A549 (cell line): ENCODE data around the gene ARRDC2. TPM values are rescaled to one million over a fixed set of nuclear protein-coding genes. Genes with fewer than 3 reads are reported as not detected.

Experiments
- ATAC-seq, 2 experiments: fragments of 200-7000 bp in 1 of 2; fragments of >200 bp in 1 of 2; cut with Nextera tagmentation in 1 of 2; cut with Tn5 transposase in 1 of 2; 3 replicates each; pipeline versions ENCODE4 v1.8.0 to v1.9.1; 2018 to 2020; ENCODE audit warnings: mild to moderate bottlenecking in 1 of 2, moderate library complexity in 1 of 2
- CTCF ChIA-PET: fragments of 300-600 bp; sonication (Branson Sonifier 250); formaldehyde crosslinking; extraction: SDS; loops from one replicate; lab custom pipeline; 2021; ENCODE audit warnings: antibody characterized with exemption, inconsistent platforms; lab: Yijun Ruan, JAX
- POLR2A ChIA-PET: fragments of 350-600 bp; formaldehyde crosslinking; extraction: SDS; loops from one replicate; lab custom pipeline; 2021; ENCODE audit warnings: antibody characterized with exemption, inconsistent platforms; lab: Yijun Ruan, JAX
- DNase-seq, 2 experiments: peaks; one replicate each; pipeline versions ENCODE4 v3.0.0 to v3.0.0-alpha.2; 2011 to 2016; ENCODE audit warnings: low read depth in 1 of 2, low spot score in 1 of 2
- FAIRE-seq: peaks from 2 replicates; lab custom pipeline; 2011; peaks lifted over from hg19 to GRCh38; lab: Jason Lieb, UNC
- H3K27ac ChIP-seq, 2 experiments: fragments of >200 bp; sonication (Bioruptor Twin); formaldehyde crosslinking; 3 replicates each; pipeline ENCODE4 v1.5.1; 2016 to 2017
- H3K4me1 ChIP-seq: fragments of >200 bp; sonication (Bioruptor Twin); formaldehyde crosslinking; 3 replicates; pipeline ENCODE4 v1.6.1; 2016
- H3K4me2 ChIP-seq: fragments of >200 bp; sonication (Bioruptor Twin); formaldehyde crosslinking; 3 replicates; pipeline ENCODE4 v1.6.1; 2016
- H3K4me3 ChIP-seq: fragments of >200 bp; sonication (Bioruptor Twin); formaldehyde crosslinking; 3 replicates; pipeline ENCODE4 v1.5.1; 2016
- H3K9me3 ChIP-seq: fragments of >200 bp; sonication (Bioruptor Twin); formaldehyde crosslinking; 3 replicates; pipeline ENCODE4 v1.6.1; 2016
- BCL3 ChIP-seq: fragments of >200 bp; sonication (Bioruptor Twin); formaldehyde crosslinking; IDR thresholded peaks from 3 replicates; pipeline ENCODE4 v1.6.1; 2016
- CBX2 ChIP-seq: fragments of 200-600 bp; sonication (generic); IDR thresholded peaks from 2 replicates; pipeline ENCODE4 v1.6.1; 2016; ENCODE audit warnings: low read depth, mild to moderate bottlenecking, borderline replicate concordance
- CBX8 ChIP-seq: fragments of 200-600 bp; sonication (generic); IDR thresholded peaks from 2 replicates; pipeline ENCODE4 v1.6.1; 2016
- CEBPB ChIP-seq, 2 experiments: fragments of >200 bp in 1 of 2; sonication (Bioruptor Twin) in 1 of 2; formaldehyde crosslinking in 1 of 2; IDR thresholded peaks; 2 replicates each; pipeline ENCODE4 v1.6.1; 2012 to 2016
- CHD4 ChIP-seq: fragments of 200-600 bp; sonication (generic); IDR thresholded peaks from 2 replicates; pipeline ENCODE4 v1.6.1; 2016; ENCODE audit warnings: antibody characterized with exemption, mild to moderate bottlenecking, borderline replicate concordance
- ELK1 ChIP-seq: fragments of 150-350 bp; IDR thresholded peaks from 2 replicates; pipeline ENCODE4 v1.6.1; 2014; ENCODE audit warnings: low read depth, mild to moderate bottlenecking, low read length
- EP300 ChIP-seq, 2 experiments: fragments of >200 bp; sonication (Bioruptor Twin); formaldehyde crosslinking; IDR thresholded peaks; 2 replicates in 1 of 2; 3 replicates in 1 of 2; pipeline ENCODE4 v1.6.1; 2016 to 2017
- FOSB ChIP-seq: fragments of 250-450 bp; sonication (Bioruptor Pico); IDR thresholded peaks from 2 replicates; pipeline ENCODE4 v1.5.0; 2020; ENCODE audit warnings: mild to moderate bottlenecking, moderate library complexity
- FOSL2 ChIP-seq, 2 experiments: fragments of 450-650 bp in 1 of 2; fragments of >200 bp in 1 of 2; sonication (Bioruptor Twin) in 1 of 2; formaldehyde crosslinking; IDR thresholded peaks; 2 replicates each; pipeline versions ENCODE4 v1.5.0 to v1.6.1; 2016 to 2020; ENCODE audit warnings: mild to moderate bottlenecking in 1 of 2, moderate library complexity in 1 of 2
- GATA3 ChIP-seq: IDR thresholded peaks from 2 replicates; pipeline ENCODE4 v1.6.1; 2012; ENCODE audit warnings: borderline replicate concordance
- HEYL ChIP-seq: fragments of 250-450 bp; sonication (Bioruptor Pico); IDR thresholded peaks from 2 replicates; pipeline ENCODE4 v1.8.0; 2021; ENCODE audit warnings: mild to moderate bottlenecking, moderate library complexity
- HOXB13 ChIP-seq: fragments of 250-450 bp; sonication (Bioruptor Pico); IDR thresholded peaks from 2 replicates; pipeline ENCODE4 v1.5.0; 2020; ENCODE audit warnings: low read depth, mild to moderate bottlenecking, moderate library complexity
- HOXB5 ChIP-seq: fragments of 250-450 bp; sonication (Bioruptor Pico); IDR thresholded peaks from 2 replicates; pipeline ENCODE4 v1.5.0; 2020; ENCODE audit warnings: mild to moderate bottlenecking, moderate library complexity
- JUN ChIP-seq, 2 experiments: fragments of >200 bp; sonication (Bioruptor Twin); formaldehyde crosslinking; IDR thresholded peaks; 2 replicates in 1 of 2; 3 replicates in 1 of 2; pipeline ENCODE4 v1.6.1; 2016 to 2017
- KDM1A ChIP-seq: fragments of 200-600 bp; sonication (generic); IDR thresholded peaks from 2 replicates; pipeline ENCODE4 v1.6.1; 2016; ENCODE audit warnings: low read depth, mild to moderate bottlenecking
- MAFK ChIP-seq: fragments of 450-650 bp; IDR thresholded peaks from 2 replicates; pipeline ENCODE4 v1.6.1; 2014; ENCODE audit not compliant: partially characterized antibody
- MAX ChIP-seq: IDR thresholded peaks from 2 replicates; pipeline ENCODE4 v1.6.1; 2012
- MYC ChIP-seq: IDR thresholded peaks from 2 replicates; pipeline ENCODE4 v1.6.1; 2012; ENCODE audit warnings: mild to moderate bottlenecking, inconsistent platforms, low read length, improper control_type of control experiment, borderline replicate concordance
- NFE2L2 ChIP-seq: fragments of 150-350 bp; conservative IDR thresholded peaks from 2 replicates; pipeline ENCODE4 v1.6.1; 2014; ENCODE audit warnings: low read length
- PHF8 ChIP-seq: fragments of 200-600 bp; sonication (generic); IDR thresholded peaks from 2 replicates; pipeline ENCODE4 v1.6.1; 2016; ENCODE audit warnings: low read depth, mild to moderate bottlenecking, antibody characterized with exemption, moderate library complexity, borderline replicate concordance
- RARB ChIP-seq: fragments of 250-450 bp; sonication (Bioruptor Pico); IDR thresholded peaks from 2 replicates; pipeline ENCODE4 v1.8.0; 2021; ENCODE audit warnings: mild to moderate bottlenecking, moderate library complexity
- RFX5 ChIP-seq: fragments of 450-650 bp; IDR thresholded peaks from 2 replicates; pipeline ENCODE4 v1.7.1; 2014; ENCODE audit warnings: antibody characterized with exemption, mild to moderate bottlenecking, moderate library complexity
- SREBF2 ChIP-seq: fragments of 450-650 bp; IDR thresholded peaks from 2 replicates; pipeline ENCODE4 v1.6.1; 2014; ENCODE audit warnings: mild to moderate bottlenecking, moderate library complexity
- ZFP36 ChIP-seq: fragments of 450-650 bp; IDR thresholded peaks from 2 replicates; pipeline ENCODE4 v1.6.1; 2014; ENCODE audit warnings: borderline replicate concordance; ENCODE audit not compliant: partially characterized antibody
- ZSCAN20 ChIP-seq: fragments of 250-450 bp; sonication (Bioruptor Pico); IDR thresholded peaks from 2 replicates; pipeline ENCODE4 v1.8.0; 2022; ENCODE audit warnings: mild to moderate bottlenecking, moderate library complexity
- WGBS: methylation state at CpG from one replicate; pipeline ENCODE4 v1.1.6; 2017; ENCODE audit errors: missing lambda C conversion rate; 5-methylcytosine and 5-hydroxymethylcytosine counted together
- polyA plus RNA-seq, 4 experiments: library from polyadenylated mRNA; depleted of rRNA in 3 of 4; stranded (reverse); fragments of >200 nt; fragmentation: RNase III in 1 of 4; extraction: RNeasy Plus Mini Kit Qiagen cat#74134 plus additional on column Dnase treatment in 1 of 4; gene quantifications; 2 replicates in 3 of 4; 3 replicates in 1 of 4; pipeline ENCODE4 v1.2.3, GENCODE V29; 2011 to 2017
- TF ChIP-seq, protein P1 (sequence below): fragments of >200 bp; sonication (Bioruptor Twin); formaldehyde crosslinking; IDR thresholded peaks from 3 replicates; pipeline ENCODE4 v1.5.1; 2016
- TF ChIP-seq, protein P2 (sequence below): fragments of 250-450 bp; sonication (Bioruptor Pico); IDR thresholded peaks from 2 replicates; pipeline ENCODE4 v1.5.0; 2020; ENCODE audit warnings: low read depth, mild to moderate bottlenecking, moderate library complexity
- TF ChIP-seq, protein P3 (sequence below): IDR thresholded peaks from 2 replicates; pipeline ENCODE4 v1.6.1; 2012

Gene ARRDC2
- polyA plus RNA-seq, 2 of the 4 experiments (the other 2 are of a cell fraction): 14.5 to 14.8 TPM

GRCh38 chr19:17972230-17972629 is 35.7 kb upstream of the ARRDC2 start:
- Histone ChIP-seq H3K27ac (no peak overlapping the region), H3K9me3 (no peaks in the 10 kb centered on the region), H3K4me2 (no peak overlapping the region), H3K4me3 (no peak overlapping the region), H3K4me1 (no peaks in the 10 kb centered on the region; the same call in 2 of the 3 replicates)
- DNase-seq (no peak), ATAC-seq (no peak), FAIRE-seq (no peak)
- TF ChIP-seq SREBF2: no peak
- TF ChIP-seq CEBPB (IDR thresholded peaks at IDR 0.05): no peak
- no peak for TF ChIP-seq JUN (IDR thresholded peaks at IDR 0.05)
- no peak for TF ChIP-seq HOXB5 (CRISPR knock-in tag)
- TF ChIP-seq HOXB13 (CRISPR knock-in tag): no peak
- TF ChIP-seq MAX: no peak
- TF ChIP-seq CHD4: no peak
- no peak for TF ChIP-seq NFE2L2
- no peak for TF ChIP-seq CBX8
- no peak for TF ChIP-seq GATA3
- no peak for TF ChIP-seq ZFP36
- TF ChIP-seq EP300 (IDR thresholded peaks at IDR 0.05): no peak
- TF ChIP-seq, protein P1, sequence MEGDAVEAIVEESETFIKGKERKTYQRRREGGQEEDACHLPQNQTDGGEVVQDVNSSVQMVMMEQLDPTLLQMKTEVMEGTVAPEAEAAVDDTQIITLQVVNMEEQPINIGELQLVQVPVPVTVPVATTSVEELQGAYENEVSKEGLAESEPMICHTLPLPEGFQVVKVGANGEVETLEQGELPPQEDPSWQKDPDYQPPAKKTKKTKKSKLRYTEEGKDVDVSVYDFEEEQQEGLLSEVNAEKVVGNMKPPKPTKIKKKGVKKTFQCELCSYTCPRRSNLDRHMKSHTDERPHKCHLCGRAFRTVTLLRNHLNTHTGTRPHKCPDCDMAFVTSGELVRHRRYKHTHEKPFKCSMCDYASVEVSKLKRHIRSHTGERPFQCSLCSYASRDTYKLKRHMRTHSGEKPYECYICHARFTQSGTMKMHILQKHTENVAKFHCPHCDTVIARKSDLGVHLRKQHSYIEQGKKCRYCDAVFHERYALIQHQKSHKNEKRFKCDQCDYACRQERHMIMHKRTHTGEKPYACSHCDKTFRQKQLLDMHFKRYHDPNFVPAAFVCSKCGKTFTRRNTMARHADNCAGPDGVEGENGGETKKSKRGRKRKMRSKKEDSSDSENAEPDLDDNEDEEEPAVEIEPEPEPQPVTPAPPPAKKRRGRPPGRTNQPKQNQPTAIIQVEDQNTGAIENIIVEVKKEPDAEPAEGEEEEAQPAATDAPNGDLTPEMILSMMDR: no peak
- no peak for TF ChIP-seq KDM1A
- WGBS: 44% methylated on average over 1 of the region's 1 CpG
- ChIA-PET POLR2A (no interaction called here), CTCF (interaction anchor here (1.4 kb wide), 1 partner anchor 34 kb away, joined by 3 read pairs; no protein-coding TSS in a partner anchor)

- H3K4me3 ChIP-seq: no peak overlapping the region
- ChIA-PET CTCF (interaction anchor here (0.6 to 1.2 kb wide), 2 partner anchors 29 to 36 kb away, joined by 3 to 4 read pairs; no protein-coding TSS in a partner anchor), POLR2A (no interaction called here)
- H3K4me2 ChIP-seq: no peak overlapping the region
- ATAC-seq: no peak
- no peak overlapping the region for H3K27ac ChIP-seq
- WGBS: 90% methylated on average over 6 of the region's 23 CpGs
- TF ChIP-seq HEYL: no peak
- TF ChIP-seq CBX2: no peak
- TF ChIP-seq FOSL2 (IDR thresholded peaks at IDR 0.05): no peak
- no peak for TF ChIP-seq FOSL2 (CRISPR knock-in tag; IDR thresholded peaks at IDR 0.05)
- TF ChIP-seq, protein P2, sequence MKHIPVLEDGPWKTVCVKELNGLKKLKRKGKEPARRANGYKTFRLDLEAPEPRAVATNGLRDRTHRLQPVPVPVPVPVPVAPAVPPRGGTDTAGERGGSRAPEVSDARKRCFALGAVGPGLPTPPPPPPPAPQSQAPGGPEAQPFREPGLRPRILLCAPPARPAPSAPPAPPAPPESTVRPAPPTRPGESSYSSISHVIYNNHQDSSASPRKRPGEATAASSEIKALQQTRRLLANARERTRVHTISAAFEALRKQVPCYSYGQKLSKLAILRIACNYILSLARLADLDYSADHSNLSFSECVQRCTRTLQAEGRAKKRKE: no peak
- TF ChIP-seq BCL3: no peak
- no peak for TF ChIP-seq PHF8
- TF ChIP-seq NFE2L2: no peak
- TF ChIP-seq RARB (CRISPR knock-in tag): no peak
- no peak for TF ChIP-seq FOSB (CRISPR knock-in tag)
- TF ChIP-seq MAFK: no peak
- TF ChIP-seq RFX5: no peak
- TF ChIP-seq, protein P3, sequence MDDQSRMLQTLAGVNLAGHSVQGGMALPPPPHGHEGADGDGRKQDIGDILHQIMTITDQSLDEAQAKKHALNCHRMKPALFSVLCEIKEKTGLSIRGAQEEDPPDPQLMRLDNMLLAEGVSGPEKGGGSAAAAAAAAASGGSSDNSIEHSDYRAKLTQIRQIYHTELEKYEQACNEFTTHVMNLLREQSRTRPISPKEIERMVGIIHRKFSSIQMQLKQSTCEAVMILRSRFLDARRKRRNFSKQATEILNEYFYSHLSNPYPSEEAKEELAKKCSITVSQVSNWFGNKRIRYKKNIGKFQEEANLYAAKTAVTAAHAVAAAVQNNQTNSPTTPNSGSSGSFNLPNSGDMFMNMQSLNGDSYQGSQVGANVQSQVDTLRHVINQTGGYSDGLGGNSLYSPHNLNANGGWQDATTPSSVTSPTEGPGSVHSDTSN: no peak
- no peak for TF ChIP-seq ZSCAN20 (CRISPR knock-in tag)
- TF ChIP-seq MYC: no peak
- no peak for TF ChIP-seq ELK1
- no peaks in the 10 kb centered on the region for H3K9me3 ChIP-seq
- H3K4me1 ChIP-seq: no peaks in the 10 kb centered on the region
- no peak for FAIRE-seq
- DNase-seq: no peak
These were observed 34.2 kb upstream of the ARRDC2 start for GRCh38 chr19:17973759-17974158.
